H1 (cell line): ENCODE results near the gene ARHGAP10. TPM values are rescaled to one million over a fixed set of nuclear protein-coding genes. Genes with fewer than 3 reads are reported as not detected.

Experiments
- CTCF ChIA-PET: fragments of 300-600 bp; sonication (Branson Sonifier 250); formaldehyde crosslinking; loops from one replicate; lab custom pipeline; 2021; ENCODE audit not compliant: partially characterized antibody; lab: Charles Lee
- POLR2A ChIA-PET: fragments of 300-600 bp; sonication (Branson Sonifier 250); formaldehyde crosslinking; loops from one replicate; lab custom pipeline; 2021; ENCODE audit warnings: inconsistent platforms; ENCODE audit not compliant: partially characterized antibody; lab: Charles Lee
- DNase-seq, 2 experiments: peaks; one replicate each; pipeline versions ENCODE4 v3.0.0 to v3.0.0-alpha.2; 2010 to 2022; ENCODE audit warnings: low spot score in 2 of 2, low read depth in 1 of 2, mixed read lengths in 1 of 2
- FAIRE-seq: peaks from 2 replicates; lab custom pipeline; 2011; peaks lifted over from hg19 to GRCh38; lab: Jason Lieb, UNC
- H2AFZ ChIP-seq: 2 replicates; pipeline ENCODE4 v1.8.1; 2012; ENCODE audit warnings: low read length, inconsistent platforms
- H2AK5ac ChIP-seq: 2 replicates; pipeline ENCODE4 v1.6.1; 2013; ENCODE audit warnings: low read depth, low read length
- H2BK120ac ChIP-seq: replicated peaks from 2 replicates; pipeline ENCODE3; 2013; ENCODE audit warnings: low read depth, low read length, inconsistent platforms
- H2BK12ac ChIP-seq: 2 replicates; pipeline ENCODE4 v1.6.1; 2013; ENCODE audit warnings: low read depth, low read length
- H2BK15ac ChIP-seq: 2 replicates; pipeline ENCODE4 v1.6.1; 2013; ENCODE audit warnings: low read length
- H2BK20ac ChIP-seq: 2 replicates; pipeline ENCODE4 v1.6.1; 2013; ENCODE audit warnings: low read length
- H2BK5ac ChIP-seq: 2 replicates; pipeline ENCODE4 v1.6.1; 2013; ENCODE audit warnings: low read depth, low read length
- H3K14ac ChIP-seq: 2 replicates; pipeline ENCODE4 v1.6.1; 2013; ENCODE audit warnings: inconsistent platforms; ENCODE audit not compliant: insufficient read length
- H3K18ac ChIP-seq: 2 replicates; pipeline ENCODE4 v1.6.1; 2013; ENCODE audit warnings: low read length; ENCODE audit errors: extremely low read depth
- H3K23ac ChIP-seq: 2 replicates; pipeline ENCODE4 v1.6.1; 2013; ENCODE audit warnings: inconsistent platforms; ENCODE audit not compliant: insufficient read length
- H3K23me2 ChIP-seq: 2 replicates; pipeline ENCODE4 v1.6.1; 2013; ENCODE audit warnings: low read depth, low read length
- H3K27ac ChIP-seq: 2 replicates; pipeline ENCODE4 v1.6.1; 2011; ENCODE audit warnings: low read depth, low read length, inconsistent platforms
- H3K27me3 ChIP-seq, 4 experiments: replicated peaks in 1 of 4; 1 replicate in 1 of 4; 2 replicates in 3 of 4; pipeline versions ENCODE4 v1.6.1 to v1.8.1; 2011 to 2013; ENCODE audit warnings: low read length in 3 of 4, mild to moderate bottlenecking in 3 of 4, inconsistent platforms in 2 of 4, mixed read lengths in 2 of 4, moderate library complexity in 1 of 4; ENCODE audit not compliant: control insufficient read depth in 3 of 4, insufficient read depth in 3 of 4; ENCODE audit errors: extremely low read depth in 1 of 4
- H3K36me3 ChIP-seq, 4 experiments: 2 replicates each; pipeline versions ENCODE4 v1.6.1 to v1.8.1; 2011 to 2013; ENCODE audit warnings: mild to moderate bottlenecking in 4 of 4, low read length in 3 of 4, moderate library complexity in 2 of 4, control low read depth in 1 of 4, inconsistent platforms in 1 of 4; ENCODE audit not compliant: insufficient read depth in 4 of 4, control insufficient read depth in 2 of 4
- H3K4ac ChIP-seq: replicated peaks from 2 replicates; pipeline ENCODE3; 2013; ENCODE audit warnings: low read length, low read depth, mixed read lengths, inconsistent platforms; ENCODE audit not compliant: insufficient read length
- H3K4me1 ChIP-seq, 4 experiments: replicated peaks in 1 of 4; 1 replicate in 1 of 4; 2 replicates in 3 of 4; pipeline versions ENCODE4 v1.6.1 to v1.8.1; 2011 to 2013; ENCODE audit warnings: low read length in 3 of 4, inconsistent platforms in 2 of 4, mixed read lengths in 1 of 4; ENCODE audit not compliant: insufficient read depth in 4 of 4, control insufficient read depth in 3 of 4
- H3K4me2 ChIP-seq, 2 experiments: 2 replicates each; pipeline versions ENCODE4 v1.6.1 to v1.8.1; 2011 to 2013; ENCODE audit warnings: low read depth in 2 of 2, low read length in 2 of 2, control low read depth in 1 of 2, inconsistent platforms in 1 of 2, mild to moderate bottlenecking in 1 of 2; ENCODE audit not compliant: insufficient read depth in 1 of 2
- H3K4me3 ChIP-seq, 4 experiments: fragments of 200-600, 300-600 bp in 1 of 4; sonication (generic), shearing (Covaris generic), sonication (Bioruptor Twin) in 1 of 4; 2 replicates each; pipeline versions ENCODE4 v1.5.1 to v1.8.1; 2011 to 2016; ENCODE audit warnings: low read length in 4 of 4, low read depth in 3 of 4, control low read depth in 2 of 4, inconsistent platforms in 2 of 4, mild to moderate bottlenecking in 2 of 4, mixed read lengths in 1 of 4, moderate library complexity in 1 of 4; ENCODE audit not compliant: insufficient read depth in 2 of 4; ENCODE audit errors: extremely low read depth in 1 of 4
- H3K56ac ChIP-seq: replicated peaks from 2 replicates; pipeline ENCODE3; 2013; ENCODE audit warnings: low read depth, mild to moderate bottlenecking, mixed read lengths, low read length, inconsistent platforms; ENCODE audit not compliant: insufficient read length
- H3K79me1 ChIP-seq: 2 replicates; pipeline ENCODE4 v1.6.1; 2013; ENCODE audit warnings: low read depth, low read length, control low read depth
- H3K79me2 ChIP-seq, 2 experiments: 2 replicates each; pipeline versions ENCODE4 v1.6.1 to v1.8.1; 2012 to 2013; ENCODE audit warnings: low read length in 2 of 2, mild to moderate bottlenecking in 2 of 2, inconsistent platforms in 1 of 2; ENCODE audit not compliant: insufficient read depth in 2 of 2, control insufficient read depth in 1 of 2
- H3K9ac ChIP-seq, 4 experiments: replicated peaks in 1 of 4; 1 replicate in 1 of 4; 2 replicates in 3 of 4; pipeline versions ENCODE4 v1.6.1 to v1.8.1; 2011 to 2013; ENCODE audit warnings: low read depth in 3 of 4, low read length in 3 of 4, control low read depth in 2 of 4, mild to moderate bottlenecking in 2 of 4, moderate library complexity in 2 of 4, inconsistent platforms in 1 of 4; ENCODE audit errors: extremely low read depth in 1 of 4
- H3K9me3 ChIP-seq, 2 experiments: 2 replicates each; pipeline versions ENCODE4 v1.6.1 to v1.8.1; 2012 to 2013; ENCODE audit warnings: mild to moderate bottlenecking in 2 of 2, moderate library complexity in 2 of 2, control low read depth in 1 of 2, inconsistent platforms in 1 of 2, low read depth in 1 of 2, low read length in 1 of 2, mixed read lengths in 1 of 2; ENCODE audit not compliant: insufficient read depth in 2 of 2
- H4K20me1 ChIP-seq, 2 experiments: replicated peaks in 1 of 2; 2 replicates each; pipeline versions ENCODE3 to v1.8.1; 2011 to 2013; ENCODE audit warnings: inconsistent platforms in 2 of 2, low read length in 2 of 2, mild to moderate bottlenecking in 1 of 2; ENCODE audit not compliant: insufficient read depth in 2 of 2, control insufficient read depth in 1 of 2
- H4K5ac ChIP-seq: 2 replicates; pipeline ENCODE4 v1.6.1; 2013; ENCODE audit warnings: low read length, low read depth, mixed read lengths, inconsistent platforms; ENCODE audit not compliant: insufficient read length
- H4K8ac ChIP-seq: 2 replicates; pipeline ENCODE4 v1.8.0; 2013; ENCODE audit warnings: mild to moderate bottlenecking, moderate library complexity, low read length, inconsistent platforms; ENCODE audit not compliant: insufficient read depth; ENCODE audit errors: extremely low read depth
- H4K91ac ChIP-seq: replicated peaks from 2 replicates; pipeline ENCODE3; 2013; ENCODE audit warnings: low read length, mixed read lengths, inconsistent platforms; ENCODE audit not compliant: insufficient read length
- ATF3 ChIP-seq: IDR thresholded peaks from 2 replicates; pipeline ENCODE4 v1.6.1; 2011; ENCODE audit warnings: low read depth, mild to moderate bottlenecking, low read length; ENCODE audit not compliant: insufficient read depth
- CHD1 ChIP-seq: IDR thresholded peaks from 2 replicates; pipeline ENCODE4 v1.6.1; 2012; ENCODE audit warnings: low read depth, low read length, improper control_type of control experiment
- EZH2 ChIP-seq: fragments of 200-600 bp; sonication (generic); IDR thresholded peaks from 2 replicates; pipeline ENCODE4 v1.7.1; 2012; ENCODE audit warnings: low read depth, mild to moderate bottlenecking, moderate library complexity, low read length, inconsistent platforms; ENCODE audit not compliant: severe bottlenecking
- FOSL1 ChIP-seq: IDR thresholded peaks from 2 replicates; pipeline ENCODE4 v1.6.1; 2011; ENCODE audit warnings: mild to moderate bottlenecking, low read depth, low read length, moderate library complexity; ENCODE audit not compliant: insufficient read depth
- GTF2F1 ChIP-seq: IDR thresholded peaks from 2 replicates; pipeline ENCODE4 v1.6.1; 2012; ENCODE audit warnings: low read depth, low read length, improper control_type of control experiment, borderline replicate concordance
- PHF8 ChIP-seq: fragments of 200-600 bp; sonication (generic); conservative IDR thresholded peaks from 2 replicates; pipeline ENCODE4 v1.7.1; 2012; ENCODE audit warnings: low read depth, mild to moderate bottlenecking, inconsistent platforms, low read length, moderate library complexity
- SIX5 ChIP-seq: IDR thresholded peaks from 2 replicates; pipeline ENCODE4 v1.6.1; 2011; ENCODE audit warnings: mild to moderate bottlenecking, low read depth, low read length
- SP2 ChIP-seq: IDR thresholded peaks from 2 replicates; pipeline ENCODE4 v1.6.1; 2012; ENCODE audit warnings: mild to moderate bottlenecking, low read length, inconsistent platforms
- SRF ChIP-seq: IDR thresholded peaks from 2 replicates; pipeline ENCODE4 v1.6.1; 2011; ENCODE audit warnings: mild to moderate bottlenecking, low read depth, low read length, moderate library complexity
- USF2 ChIP-seq: IDR thresholded peaks from 2 replicates; pipeline ENCODE4 v1.6.1; 2011; ENCODE audit warnings: low read length, improper control_type of control experiment
- WGBS, 2 experiments: shearing (Covaris generic) in 1 of 2; methylation state at CpG; one replicate each; pipeline versions ENCODE4 v1.1.6 to v1.1.7; 2013 to 2015; ENCODE audit warnings: low lambda C conversion rate in 2 of 2, mixed read lengths in 2 of 2, inconsistent platforms in 1 of 2, low coverage in 1 of 2, missing lambda C conversion rate in 1 of 2; ENCODE audit not compliant: insufficient replicate concordance in 2 of 2, insufficient coverage in 1 of 2, insufficient read length in 1 of 2; ENCODE audit errors: extremely low coverage in 1 of 2, missing lambda C conversion rate in 1 of 2; 5-methylcytosine and 5-hydroxymethylcytosine counted together
- polyA plus RNA-seq, 7 experiments: library from polyadenylated mRNA; depleted of rRNA in 3 of 7; stranded (reverse) in 5 of 7; unstranded in 2 of 7; fragments of >200 nt in 5 of 7; fragments of 200-250 nt in 2 of 7; gene quantifications; 1 replicate in 5 of 7; 2 replicates in 1 of 7; 4 replicates in 1 of 7; pipeline versions ENCODE4 v1.2.1 to v1.2.3, GENCODE V29; 2011 to 2013; ENCODE audit warnings: missing spikeins in 2 of 7, mixed read lengths in 2 of 7
- total RNA-seq: library from RNA; stranded (reverse); fragmentation: NEBNext Ultra II Directional; extraction: Animal tissue kit (Norgen Biotek cat#: 25700); gene quantifications from 2 replicates; pipeline ENCODE4 v1.2.1, GENCODE V29; 2021

Gene ARHGAP10
- total and polyA plus RNA-seq, 2 of the 8 experiments (the other 6 are each of a cell fraction or from before 2014, with no cell fraction given): 3.7 to 6.1 TPM

GRCh38 chr4:147975933-147976928, 244.3 kb downstream of the ARHGAP10 start:
- no peaks in the 10 kb centered on the region for H3K79me1 ChIP-seq
- H3K79me2 ChIP-seq: no peaks in the 10 kb centered on the region
- no peak overlapping the region for H2BK12ac ChIP-seq
- H2AFZ ChIP-seq: no peak overlapping the region
- H2BK120ac ChIP-seq: no peak overlapping the region
- H3K4me3 ChIP-seq: no peak overlapping the region
- H4K20me1 ChIP-seq: no peaks in the 10 kb centered on the region
- DNase-seq (no peak), FAIRE-seq (no peak)
- no peak overlapping the region for H3K56ac ChIP-seq
- H3K23me2 ChIP-seq: no peaks in the 10 kb centered on the region
- H3K9ac ChIP-seq: no peak overlapping the region
- no peak overlapping the region for H4K91ac ChIP-seq
- no peak overlapping the region for H2BK5ac ChIP-seq
- no peak overlapping the region for H3K4ac ChIP-seq
- peaks cover 0 to 1% (median under 1%) of the 10 kb centered on the region in 4 experiments; a peak in 2 of 7 replicates for H3K4me1 ChIP-seq
- no peak overlapping the region for H3K4me2 ChIP-seq
- no peak overlapping the region for H2BK15ac ChIP-seq
- H3K27me3 ChIP-seq: no peaks in the 10 kb centered on the region
- no peaks in the 10 kb centered on the region for H3K36me3 ChIP-seq
- ChIA-PET POLR2A (no interaction called here), CTCF (interaction anchor here (0.7 to 2.2 kb wide), 5 partner anchors 9 to 441 kb away, joined by 3 to 8 read pairs (median 4); no protein-coding TSS in a partner anchor)
- H3K14ac ChIP-seq: no peak overlapping the region
- no peak overlapping the region for H3K23ac ChIP-seq
- no peak overlapping the region for H2BK20ac ChIP-seq
- H4K5ac ChIP-seq: no peak overlapping the region
- H2AK5ac ChIP-seq: no peak overlapping the region
- no peak overlapping the region for H3K27ac ChIP-seq
- no peak overlapping the region for H3K18ac ChIP-seq
- 74% methylated on average over 2 of the region's 2 CpGs; no CpG with 5 or more reads in 1 of the 2 experiments for WGBS, 2 experiments
- H3K9me3 ChIP-seq: 0 out of 4 replicates have a peak, but pooled peaks cover 4 to 5% of the 10 kb centered on the region in 2 experiments
- H4K8ac ChIP-seq: no peak overlapping the region
- TF ChIP-seq USF2 (no peak), SIX5 (no peak), GTF2F1 (no peak), EZH2 (no peak), FOSL1 (no peak), ATF3 (no peak), PHF8 (no peak), SRF (no peak), CHD1 (no peak), SP2 (no peak)
